Ammon's horn (tissue), 1 donor: ENCODE data around the gene RNF150.

ENCODE experiments used
- DNase-seq: peaks from one replicate; pipeline ENCODE4 v3.0.0-alpha.2; 2016; ENCODE audit warnings: low spot score

RNF150 gene

DNA sequence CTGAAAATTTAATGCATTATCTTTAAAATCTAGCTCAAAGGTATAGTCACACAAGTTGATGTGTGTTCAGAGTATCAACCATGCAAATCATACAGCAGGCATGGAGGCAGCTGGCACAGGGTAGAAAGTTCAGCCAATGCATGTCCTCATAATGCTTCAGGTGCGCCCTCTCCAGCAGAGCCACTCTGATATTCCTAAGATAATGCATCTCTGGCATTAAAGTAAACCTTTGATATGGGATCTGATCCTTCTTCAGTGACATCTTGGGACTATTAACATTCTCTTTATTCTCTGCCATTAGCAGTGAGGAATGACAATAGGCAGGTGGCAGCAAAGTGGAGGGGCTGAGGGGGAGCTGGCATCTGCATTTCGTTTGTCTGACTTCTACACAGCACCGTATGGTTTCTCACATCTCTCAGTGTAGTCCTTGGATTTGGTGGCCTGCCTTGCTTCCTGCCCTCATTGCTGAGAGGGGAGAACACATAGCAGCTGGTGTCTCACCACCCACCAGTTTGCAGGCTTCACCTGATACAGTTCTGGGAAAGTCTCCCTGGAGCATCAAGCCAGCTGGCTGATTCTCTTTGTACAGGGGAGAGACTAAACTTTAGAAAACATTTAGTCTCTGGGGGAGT lies 208.4 kb downstream of the RNF150 start:
- no peak for DNase-seq

DNA sequence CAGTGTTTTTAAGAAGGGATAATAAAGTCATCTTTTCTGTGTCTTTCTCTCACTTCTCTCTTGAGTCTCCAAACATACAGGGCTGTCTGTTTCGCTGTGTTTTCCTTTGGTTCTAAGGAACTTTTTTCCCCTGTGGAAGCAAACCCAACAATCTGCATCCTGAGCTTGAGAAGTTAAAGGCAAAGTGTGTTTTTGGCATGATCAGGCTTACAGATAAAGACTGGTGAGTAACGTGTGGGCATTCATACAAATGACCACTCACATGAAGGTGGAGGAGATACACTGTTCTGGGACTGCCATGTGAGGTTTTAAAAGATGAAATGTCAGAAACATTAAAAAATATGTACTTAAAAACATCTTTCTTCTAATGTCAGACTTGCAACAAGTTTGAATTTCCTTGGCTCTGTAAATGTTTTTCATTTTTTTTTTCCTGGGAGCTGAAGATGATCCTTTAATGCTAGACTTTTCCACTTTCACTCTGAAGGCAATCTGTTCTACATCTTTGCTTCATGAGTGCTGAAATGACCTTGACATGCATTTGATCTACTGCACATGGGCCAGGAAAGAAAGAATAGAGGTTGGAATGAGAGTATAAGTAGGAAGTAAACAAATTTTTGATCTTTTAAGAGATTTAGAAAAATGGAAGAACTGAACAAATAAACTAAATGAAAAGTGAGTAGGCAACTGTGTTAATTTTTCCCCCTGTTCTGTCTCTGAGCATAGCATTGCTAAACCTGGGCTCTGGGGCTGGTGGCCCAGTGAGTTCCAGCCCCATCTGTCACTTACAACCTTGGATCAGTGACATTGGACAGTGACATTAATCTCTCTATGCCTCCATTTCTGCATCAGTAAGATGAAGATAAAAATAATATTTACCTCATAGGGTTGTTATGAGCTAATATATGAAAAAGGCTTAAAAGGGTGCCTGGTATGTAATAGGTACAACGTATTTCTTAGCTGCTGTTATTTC lies 226.0 kb downstream of the RNF150 start:
- DNase-seq = no peak

DNA sequence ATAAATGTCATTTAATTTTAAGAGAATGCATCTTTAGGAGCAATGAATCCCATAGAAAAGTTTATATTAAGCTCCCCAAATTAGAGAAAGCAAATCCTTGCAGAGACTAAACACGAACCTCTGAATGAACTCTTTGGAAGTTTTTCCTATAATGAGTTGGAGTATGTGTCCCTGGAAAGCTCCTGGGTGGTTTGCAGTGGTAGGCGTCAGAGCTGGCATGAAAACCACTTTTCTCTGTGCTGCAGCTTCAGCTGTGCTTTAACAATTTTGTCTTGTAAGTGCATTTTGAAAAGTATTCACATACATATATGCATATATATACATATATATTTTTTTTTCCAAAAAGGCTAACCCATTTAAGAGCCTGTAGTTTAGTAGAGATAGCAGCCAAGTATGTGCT lies 228.4 kb downstream of the RNF150 start:
- DNase-seq = peak; percentile 56

DNA sequence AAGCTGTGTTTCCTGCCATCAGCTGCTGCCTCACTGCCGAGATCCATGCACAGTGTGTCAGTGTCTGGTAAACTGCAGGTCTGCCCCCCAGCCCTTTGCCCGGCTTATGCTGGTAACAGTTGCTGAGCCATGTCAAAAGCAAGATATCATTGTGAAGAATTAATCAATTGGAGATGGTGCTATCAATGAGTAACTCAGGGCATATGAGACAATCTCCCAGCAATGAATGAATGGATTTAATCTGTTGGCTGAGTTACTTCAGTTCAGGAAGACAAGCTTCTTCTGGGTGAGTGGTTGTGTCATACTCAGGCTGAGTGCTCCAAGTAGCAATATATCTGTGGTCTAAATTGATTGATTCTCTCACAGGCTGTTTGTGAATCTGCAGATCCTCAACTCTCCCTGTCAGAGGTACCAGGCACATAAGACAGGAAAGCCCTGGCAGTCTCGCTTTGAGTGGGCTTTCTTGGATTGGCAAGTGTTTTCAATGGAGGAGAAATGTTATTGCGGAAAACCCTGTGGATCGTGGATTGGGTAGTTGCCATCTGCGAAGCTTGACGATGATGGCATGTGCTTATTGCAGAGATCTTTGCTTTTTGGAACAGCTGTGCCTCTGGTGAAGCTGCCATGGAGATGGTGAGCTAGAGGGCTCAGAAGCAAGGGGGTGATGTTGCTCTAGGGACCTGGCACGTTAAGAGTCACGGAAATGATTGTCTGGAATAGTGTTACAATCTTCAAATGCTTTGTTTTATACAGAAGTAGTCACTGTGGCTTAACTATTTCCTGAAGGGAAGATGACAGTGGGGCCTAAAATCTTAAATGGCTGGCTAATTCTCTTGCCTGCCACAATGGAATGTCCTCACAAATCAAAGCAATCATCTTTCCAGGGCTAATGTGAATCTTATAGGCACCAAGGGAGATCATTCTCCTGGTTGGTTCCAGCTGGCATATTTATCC lies 229.5 kb downstream of the RNF150 start:
- peak; percentile 37 for DNase-seq

DNA sequence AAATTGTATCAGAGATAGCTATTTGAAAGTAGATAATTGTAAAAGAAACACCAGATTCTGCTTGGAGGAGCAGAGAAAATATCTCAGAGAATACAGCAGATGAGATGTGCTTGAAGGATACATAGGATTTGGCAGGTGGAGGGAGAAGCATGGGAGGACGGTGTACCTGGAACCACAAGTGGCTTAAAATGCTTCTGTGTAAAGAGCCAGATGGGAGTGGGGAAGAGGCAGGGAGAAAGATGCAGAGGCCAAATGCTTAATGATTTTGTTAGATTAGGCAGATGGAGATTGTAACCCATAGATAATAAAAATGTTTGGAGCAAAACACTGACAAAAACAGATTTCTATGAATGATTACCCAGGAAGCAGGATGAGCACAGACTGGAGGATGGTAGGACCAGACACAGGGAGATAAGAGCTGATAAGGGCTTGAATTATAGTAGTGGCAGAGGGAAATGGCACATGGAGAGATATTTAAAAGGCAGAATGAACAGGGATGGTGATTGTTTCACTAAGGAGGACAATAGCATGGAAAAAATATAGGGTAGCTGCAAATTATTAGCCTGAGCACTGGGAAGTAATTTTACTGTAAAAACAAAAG lies 231.4 kb downstream of the RNF150 start:
- DNase-seq = no peak

DNA sequence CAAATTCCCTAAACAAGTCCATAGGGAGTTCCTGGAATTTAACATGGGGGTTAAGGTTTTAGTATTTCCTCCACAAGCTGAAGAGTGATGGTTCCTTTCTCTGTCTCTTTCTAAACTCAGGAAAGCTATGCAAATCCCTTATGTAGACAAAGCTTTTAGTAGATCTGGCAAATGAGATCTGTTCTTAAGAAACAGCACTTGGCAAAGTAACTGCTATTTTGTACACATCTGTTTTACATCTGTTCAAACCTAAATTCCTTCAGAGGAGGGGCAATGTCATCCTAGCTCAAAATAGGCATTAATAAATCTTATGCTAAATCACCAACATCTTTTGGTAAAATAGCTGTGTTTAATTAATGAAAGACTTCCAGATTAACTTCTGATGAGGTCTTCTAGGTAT lies 239.3 kb downstream of the RNF150 start:
- no peak for DNase-seq

DNA sequence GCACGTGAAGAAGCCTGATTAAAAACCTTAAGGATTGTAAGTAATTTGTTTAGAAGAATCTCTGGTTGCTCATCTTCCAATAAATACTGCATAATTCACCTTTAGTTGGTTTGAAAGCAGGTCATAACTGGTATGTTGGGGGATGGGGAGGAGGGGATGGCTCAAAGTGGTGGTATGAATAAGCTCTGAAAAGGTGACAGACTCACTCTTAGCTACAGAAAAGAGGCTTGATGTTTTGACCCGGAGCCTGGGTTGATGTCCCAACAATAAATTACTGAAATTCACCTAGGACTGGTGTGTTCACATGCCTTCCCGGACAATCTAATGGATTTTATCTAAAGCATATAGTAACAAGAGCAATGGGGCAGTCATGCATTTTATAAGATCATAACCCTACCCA lies 245.2 kb downstream of the RNF150 start:
- DNase-seq = no peak

DNA sequence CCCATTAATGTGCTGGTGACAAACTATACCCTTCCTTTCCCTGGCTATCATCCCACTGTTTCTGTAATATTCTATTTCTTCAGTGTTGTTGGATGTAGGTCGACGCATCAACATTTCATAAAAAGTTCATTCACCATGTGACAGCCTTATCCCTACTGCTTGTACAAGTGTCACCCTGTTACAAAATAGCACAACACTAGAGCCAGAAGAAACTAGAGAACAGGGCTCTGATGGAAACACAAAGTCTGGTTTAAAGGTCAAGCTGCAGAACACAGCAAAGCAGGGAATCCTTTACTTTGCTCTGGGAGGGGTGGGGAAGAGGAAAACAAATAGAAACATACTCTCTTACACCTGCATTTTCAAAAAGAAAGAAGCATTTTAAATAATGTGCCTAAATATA lies 245.8 kb downstream of the RNF150 start:
- no peak for DNase-seq

DNA sequence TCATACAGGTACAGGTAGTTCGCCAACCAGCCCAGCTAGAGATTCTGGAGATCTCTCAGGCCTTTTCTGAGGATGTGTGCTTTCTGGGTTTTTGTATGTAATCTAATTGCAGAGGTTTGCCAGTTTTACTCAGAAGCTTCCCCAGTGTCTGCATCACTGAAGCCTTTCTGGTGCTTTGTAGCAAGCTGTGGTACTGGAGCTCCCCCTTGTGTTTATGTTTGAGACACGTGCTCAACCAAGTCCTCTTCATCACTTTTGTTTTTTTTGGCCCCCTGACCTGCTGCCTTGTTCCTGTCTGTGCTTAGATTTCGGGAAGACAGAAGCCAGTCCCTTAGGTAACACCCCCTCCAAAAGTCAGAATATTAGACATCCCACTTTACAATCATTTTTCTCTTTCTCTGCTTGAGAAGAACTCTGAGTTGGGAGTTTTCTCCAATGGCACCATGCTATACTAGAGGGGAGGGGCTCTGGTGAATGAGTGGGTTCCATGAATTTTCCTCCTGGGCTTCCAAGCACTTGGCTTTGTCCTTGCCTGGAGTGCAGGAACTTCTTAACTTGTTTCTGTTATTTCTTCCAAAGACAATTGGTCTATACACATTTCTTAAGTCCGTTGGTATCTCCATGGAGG lies 248.7 kb downstream of the RNF150 start:
- peak; percentile 31 for DNase-seq

DNA sequence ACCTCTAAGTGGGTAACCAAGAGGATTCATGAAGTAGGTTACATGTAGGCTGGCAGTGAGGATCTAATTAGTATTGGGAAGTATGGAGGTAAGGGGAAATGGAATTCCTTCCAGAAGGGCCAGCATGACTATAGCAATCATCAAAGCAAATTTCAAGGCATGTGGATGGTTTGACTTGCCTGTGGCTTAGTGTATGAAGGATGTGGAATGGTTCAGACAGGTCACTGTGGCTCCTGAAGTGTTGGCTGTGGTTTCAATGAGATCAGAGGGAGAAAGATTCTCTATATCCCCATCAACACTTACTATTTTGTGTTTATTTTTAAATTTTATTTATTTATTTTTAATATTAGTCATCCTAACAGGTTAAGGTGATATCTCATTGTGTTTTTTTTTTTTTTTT lies 255.5 kb downstream of the RNF150 start:
- DNase-seq = no peak

DNA sequence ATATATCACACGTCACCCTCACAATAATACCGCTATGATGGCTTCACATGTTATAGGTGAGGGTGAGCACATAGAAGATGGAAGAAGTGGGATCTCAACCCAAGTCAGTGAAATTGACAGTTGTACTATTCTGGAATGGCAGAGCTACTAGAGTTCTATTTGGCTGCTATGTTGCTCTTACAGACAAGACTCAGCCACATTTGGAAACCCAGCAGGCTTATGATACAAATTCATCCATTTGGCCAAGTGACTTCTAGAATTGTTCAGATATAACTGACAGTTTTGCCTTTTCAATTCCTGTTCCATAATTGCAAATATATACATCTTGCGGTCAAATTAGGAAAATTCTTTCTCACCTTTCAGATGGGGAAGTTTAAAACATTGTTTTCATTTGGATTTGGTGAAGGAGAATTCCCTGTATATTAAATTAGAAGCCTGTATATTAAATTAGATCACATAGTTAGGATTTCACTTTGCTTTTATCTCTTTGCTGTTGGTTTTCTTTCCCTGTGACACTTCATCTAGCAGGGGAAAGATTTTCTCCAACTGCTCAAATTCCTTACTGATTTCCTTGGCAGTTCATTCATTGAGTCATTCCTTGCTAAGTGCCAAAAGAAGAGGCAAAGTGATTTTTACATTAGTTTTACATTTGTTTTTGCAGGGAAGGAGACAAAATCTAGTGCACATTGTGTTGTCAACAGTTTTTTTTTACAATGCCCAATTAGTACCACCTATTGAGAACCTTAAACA lies 256.5 kb downstream of the RNF150 start:
- DNase-seq = no peak

DNA sequence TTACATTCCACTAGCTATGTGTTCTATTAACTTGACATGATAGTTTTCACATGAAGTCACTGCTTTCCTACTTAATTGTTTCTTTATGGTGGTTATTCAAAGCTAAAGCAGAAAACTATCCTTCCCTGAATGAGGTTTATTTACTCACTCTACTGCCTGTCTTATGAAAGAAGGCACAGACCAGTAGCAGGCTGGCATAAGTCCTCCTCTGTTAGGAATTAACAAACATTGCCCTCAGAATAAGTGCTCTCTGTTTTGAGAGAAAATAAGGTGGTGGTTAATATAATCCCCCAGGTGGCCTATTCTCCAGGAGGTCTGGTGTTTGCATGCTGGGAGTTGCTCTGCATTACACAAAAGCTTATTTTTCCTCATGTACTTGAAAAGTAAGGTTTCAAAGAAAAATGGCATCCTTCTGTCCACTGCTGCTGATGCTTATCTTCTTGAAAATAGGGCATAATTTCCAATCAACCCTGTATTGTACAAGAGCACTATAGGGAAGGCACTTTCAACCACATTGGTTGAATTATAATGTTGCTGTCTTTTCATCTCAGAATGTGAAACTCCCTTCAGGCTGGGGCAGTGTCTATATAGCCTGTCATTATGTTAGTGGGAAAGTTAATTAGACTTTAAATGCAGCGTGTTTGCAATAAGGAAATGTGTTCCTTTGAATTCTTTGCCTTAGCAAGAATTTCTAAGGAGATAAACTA lies 257.4 kb downstream of the RNF150 start:
- DNase-seq = no peak

DNA sequence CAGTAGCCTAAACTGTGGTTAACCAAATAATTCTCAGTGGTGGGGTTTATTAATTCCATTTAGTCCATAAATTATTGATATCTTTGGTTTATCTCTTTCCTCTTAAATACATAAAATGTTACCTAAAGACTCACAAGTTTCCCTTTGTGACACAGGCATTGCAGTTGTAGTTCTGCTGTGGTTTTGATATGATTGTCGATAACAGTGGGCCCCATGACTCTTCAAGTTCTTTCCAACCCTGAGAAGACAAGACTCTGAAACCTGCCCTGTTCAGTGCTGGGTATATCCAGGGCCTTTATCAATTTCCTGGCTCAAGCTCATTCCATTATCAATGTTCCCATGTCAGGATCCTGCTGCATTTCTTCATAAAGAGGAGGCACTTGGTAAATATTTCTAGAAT lies 259.2 kb downstream of the RNF150 start:
- DNase-seq = no peak

DNA sequence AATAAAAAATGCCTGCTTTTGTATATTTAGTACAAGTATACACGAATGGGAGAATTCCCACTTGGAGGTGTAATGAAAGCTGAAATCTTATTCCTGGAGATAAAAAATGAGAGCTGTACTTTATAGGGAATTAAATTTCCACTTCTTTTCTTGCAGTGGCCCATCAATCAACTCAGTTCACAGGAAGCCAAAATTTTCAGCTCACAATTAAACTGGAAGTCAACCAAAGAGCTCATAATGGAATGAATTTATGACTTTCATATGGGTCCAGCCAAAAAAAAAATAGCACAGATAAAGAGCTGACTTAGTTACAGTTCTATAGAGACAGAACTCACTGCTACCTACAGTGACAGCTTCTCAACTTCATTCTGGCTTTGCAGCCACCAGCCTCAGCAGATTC lies 261.9 kb downstream of the RNF150 start:
- DNase-seq = no peak

DNA sequence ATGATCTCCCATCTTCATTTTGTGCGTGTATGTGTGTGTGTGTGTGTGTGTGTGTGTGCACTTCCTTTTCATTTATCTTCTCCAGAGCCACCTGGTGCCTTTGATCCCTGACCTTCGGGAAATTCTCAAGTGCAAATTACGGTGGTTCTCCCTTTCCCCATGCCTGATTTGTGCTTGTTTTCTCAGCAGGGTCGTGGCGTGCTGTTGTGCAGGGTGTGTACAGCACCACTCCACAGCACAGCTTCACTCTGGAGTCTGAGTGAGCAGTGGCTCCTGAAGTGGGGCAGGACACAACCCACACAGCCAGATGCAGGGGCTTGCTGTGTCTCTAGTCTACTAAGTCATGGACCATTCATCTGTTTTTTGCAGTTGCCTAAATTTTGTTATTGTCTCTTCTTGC lies 262.8 kb downstream of the RNF150 start:
- DNase-seq = no peak

DNA sequence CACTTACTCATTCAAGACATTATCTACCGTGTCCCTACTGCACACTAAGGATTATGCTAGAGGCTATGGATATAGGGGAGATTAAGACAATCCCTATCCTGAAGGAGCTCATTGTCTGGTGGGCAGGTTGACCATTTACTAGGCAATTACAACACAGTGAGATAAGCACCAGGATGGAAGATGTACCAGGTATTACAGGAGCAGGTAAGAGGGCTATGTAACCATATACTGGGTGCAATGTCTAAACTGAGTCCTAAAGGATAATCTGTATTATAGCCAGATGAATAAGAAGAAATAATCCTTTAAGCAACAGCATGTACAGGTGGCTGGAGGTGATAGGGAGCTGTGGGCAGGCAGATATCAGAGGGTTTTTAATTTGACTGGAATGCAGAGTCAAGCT lies 263.8 kb downstream of the RNF150 start:
- no peak for DNase-seq

DNA sequence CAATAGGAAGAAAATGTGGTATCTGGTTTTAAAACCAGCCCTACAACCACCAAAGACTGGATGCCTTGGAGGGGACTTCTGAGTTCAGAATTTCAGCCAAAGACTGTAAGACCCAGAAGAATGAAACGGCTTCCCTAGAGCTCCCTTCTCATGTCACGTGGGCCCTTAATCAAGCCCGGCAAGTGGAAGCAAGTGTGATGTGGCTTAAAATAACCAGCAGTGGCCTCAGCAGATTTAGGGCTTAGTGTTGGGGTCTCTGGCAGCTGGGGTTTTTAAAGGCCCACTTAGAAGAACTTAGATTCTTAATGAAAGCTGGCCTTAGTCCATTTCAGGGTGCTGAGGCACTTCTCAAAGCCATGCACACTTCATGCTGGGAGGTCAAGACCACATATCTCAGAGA lies 265.9 kb downstream of the RNF150 start:
- DNase-seq = no peak

DNA sequence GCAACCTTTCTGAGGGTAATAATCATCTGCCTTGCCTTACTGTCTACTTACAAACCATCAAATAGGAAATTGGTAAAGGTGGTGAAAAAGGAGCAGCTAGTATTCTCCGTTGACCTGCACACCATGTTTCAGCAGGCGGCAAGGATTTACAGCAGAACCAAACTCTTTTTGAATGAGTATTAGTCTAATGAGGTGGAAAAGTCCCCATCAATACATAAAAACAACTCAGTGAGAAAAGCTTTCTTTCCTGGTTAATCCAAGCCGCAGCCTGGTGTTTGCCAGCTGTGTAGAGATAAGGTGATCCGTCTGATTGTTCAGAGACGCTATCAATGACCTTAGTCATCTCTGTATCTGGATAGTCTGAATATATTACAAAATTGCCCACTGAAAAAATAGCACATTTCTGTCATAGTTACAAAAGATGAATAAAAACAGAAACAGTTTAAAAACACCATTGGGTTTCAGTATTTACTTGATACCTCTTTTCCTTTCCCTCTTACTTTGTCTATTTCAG lies 266.7 kb downstream of the RNF150 start:
- no peak for DNase-seq

DNA sequence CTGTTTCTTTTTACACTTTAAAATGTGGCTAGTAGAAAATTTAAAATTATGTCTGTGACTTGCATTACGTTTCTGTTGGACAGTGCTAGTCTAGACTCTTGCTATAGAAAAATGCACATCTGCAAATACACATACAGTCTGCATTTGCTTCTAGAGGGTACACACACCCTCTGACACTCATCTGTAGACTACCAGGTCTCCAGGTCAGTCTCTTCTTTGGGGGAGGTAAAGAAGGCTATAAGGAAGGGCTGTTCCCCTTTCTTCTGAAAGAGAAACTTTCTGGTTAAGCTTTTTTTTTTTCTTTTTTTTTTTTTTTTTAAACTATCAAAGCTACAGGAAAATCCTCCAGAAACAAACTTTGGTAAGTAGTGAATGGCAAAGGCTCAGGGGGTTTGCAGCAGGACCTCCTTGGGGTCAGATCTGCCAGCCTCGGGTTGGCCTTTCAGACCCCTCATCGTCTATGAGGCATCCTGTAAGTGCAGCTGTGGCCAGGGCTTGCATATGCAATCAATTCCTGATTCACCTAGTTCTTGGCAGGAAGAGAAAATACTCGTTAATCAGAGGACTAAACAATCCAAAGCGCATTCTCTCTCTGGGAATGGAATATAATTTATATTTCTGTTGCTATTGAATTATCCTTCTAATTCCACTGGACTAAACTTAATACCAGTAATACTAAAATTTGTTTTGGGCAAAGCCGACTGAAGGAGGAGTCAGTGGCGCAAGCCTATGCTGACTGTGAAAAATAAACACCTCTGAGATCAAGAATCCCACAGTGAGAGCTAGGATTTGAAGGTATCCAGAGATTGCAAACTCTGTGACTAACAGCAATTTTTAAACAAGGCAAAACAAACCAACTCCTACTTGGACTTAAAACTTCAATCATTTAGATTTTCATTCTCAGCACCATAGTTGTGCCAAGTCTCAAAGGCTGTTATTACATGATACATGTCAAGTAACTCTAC lies 267.7 kb downstream of the RNF150 start:
- DNase-seq = no peak
